ENCODE results near the gene NAT14.
A peak's percentile ranks its signal among the peaks of the same experiment; 100 is the strongest.
"Not testable (repeated sequence)": the region's sequence is repeated elsewhere in the genome, so short reads cannot be mapped to it uniquely, and the experiment has no call there.

The NAT14 gene

GRCh38 chr19:55504252-55504603 is 19.2 kb downstream of the NAT14 start:
- DNase-seq, result no peak

GRCh38 chr19:55504981-55505380 is 20.0 kb downstream of the NAT14 start:
- no peak for DNase-seq

DNA sequence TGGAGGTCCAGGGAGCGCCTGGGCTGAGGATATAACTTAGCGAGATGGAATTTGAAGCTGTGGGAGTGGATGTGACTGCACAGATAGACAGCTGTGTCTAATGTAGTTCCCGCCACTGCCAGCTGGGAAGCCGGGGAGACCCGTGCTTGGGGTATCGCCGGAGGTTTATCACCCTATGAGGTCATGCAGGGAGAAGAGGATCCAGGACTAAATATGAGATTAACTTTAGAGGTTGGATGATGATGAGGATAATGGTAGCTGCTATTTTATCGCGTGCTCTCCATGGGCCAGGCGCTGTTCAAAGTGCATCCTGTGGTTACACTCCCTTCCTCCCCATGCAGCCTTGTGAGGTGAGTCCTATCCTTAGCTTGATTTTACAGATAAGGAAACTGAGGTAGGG is 23.1 kb downstream of the NAT14 start:
- DNase-seq, result no peak

DNA sequence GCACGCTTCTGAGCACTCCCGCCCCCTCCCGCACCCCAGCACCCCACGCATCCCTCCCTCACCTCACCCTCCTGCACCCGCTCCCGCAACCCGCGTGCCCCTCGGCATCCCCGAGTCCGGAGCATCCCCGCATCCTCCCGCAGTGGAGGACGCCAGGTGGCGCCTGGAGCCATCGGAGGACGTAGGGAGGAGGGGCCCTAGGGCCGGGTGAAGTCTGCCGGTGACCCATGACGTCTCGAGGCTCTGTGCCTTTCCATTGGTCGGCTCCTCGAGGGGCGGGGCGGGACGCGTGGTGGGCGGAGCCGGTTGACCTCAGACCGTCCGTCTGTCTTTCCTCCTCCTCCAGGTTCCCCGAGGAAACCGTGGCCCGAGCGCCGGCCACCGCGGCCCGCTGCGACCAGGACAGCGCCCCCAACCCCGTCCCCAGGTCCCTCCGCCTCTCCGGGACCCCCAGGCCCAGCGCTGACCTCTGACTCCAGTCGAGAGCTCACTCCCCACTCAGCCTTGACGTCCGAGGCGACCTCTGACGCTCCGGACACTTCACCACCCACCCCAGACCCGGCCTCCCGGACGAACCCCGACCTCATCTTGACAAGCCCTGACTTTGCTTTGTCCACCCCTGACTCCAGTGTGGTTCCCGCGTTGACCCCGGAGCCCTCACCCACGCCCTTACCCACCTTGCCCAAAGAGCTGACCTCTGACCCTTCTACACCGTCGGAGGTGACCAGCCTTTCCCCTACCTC is 32.1 kb downstream of the NAT14 start:
- DNase-seq, result peak; percentile 96

GRCh38 chr19:55519451-55520311 is 34.7 kb downstream of the NAT14 start:
- DNase-seq, result no peak

- peak; percentile 46 for DNase-seq
Measured at GRCh38 chr19:55520691-55521292, 35.8 kb downstream of the NAT14 start.

- DNase-seq, result no peak
Measured at GRCh38 chr19:55525289-55526101, 40.5 kb downstream of the NAT14 start.

DNA sequence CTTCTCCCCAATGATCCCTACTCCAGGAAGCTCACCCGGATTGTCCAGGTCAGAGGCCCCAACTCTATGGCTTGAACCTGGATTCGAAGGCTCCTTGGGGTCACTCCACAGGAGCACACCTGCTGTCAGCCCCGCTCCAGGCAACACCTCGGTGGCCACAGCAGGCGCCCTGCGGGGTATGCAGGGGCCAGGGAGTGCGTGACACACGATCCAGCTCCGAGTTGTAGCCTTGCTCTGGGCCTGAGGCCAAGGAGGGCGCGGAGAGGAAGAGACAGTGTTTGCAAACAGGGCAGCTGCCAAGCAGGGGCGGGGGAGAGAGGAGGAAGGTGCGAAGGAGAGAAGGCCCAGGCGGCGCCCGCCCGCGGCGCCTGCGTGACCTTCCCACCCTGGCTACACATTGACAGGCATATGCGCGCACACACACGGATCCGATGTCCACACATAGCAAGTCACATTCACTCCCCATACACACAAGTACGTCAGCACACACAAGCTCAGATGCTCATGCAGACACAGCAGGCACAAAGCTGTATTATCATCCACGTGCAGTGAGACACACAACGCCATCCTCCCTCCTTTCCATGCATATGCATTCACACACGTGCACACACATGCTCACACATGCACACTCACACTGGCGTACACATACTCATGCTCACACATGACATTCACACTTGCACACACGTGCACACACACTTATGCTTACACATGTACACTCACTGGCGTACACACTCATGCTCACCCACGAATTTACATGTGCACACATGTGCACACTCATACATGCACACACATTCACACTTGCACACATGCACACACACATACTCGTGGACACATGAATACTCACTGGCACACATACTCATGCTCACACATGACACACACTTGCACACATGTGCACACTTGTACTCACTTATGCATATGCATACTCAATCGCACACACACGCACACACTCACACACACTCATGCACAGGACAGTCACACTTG is 41.5 kb downstream of the NAT14 start:
- peak; percentile 63 for DNase-seq

- no peak for DNase-seq
Measured at GRCh38 chr19:55527197-55528029, 42.4 kb downstream of the NAT14 start.

GRCh38 chr19:55528030-55528803 is 43.2 kb downstream of the NAT14 start:
- no peak for DNase-seq

GRCh38 chr19:55529636-55530234 is 44.7 kb downstream of the NAT14 start:
- no peak for DNase-seq

GRCh38 chr19:55530996-55531395 is 46.0 kb downstream of the NAT14 start:
- no peak for DNase-seq

DNA sequence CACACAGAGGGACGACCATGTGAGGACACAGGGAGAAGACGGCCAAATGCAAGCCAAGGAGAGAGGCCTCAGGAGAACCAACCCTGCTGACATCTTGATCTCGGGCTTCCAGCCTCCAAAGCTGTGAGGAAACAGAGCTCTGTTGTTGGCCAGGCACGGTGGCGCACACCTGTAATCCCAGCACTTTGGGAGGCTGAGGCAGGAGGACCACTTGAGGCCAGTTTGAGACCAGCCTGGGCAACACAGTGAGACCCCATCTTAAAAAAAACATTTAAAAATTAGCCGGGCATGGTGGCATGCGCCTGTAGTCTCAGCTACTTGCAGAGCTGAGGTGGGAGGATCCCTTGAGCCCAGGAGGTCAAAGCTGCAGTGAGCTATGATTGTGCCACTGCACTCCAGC is 49.3 kb downstream of the NAT14 start:
- not testable (repeated sequence) for DNase-seq

DNA sequence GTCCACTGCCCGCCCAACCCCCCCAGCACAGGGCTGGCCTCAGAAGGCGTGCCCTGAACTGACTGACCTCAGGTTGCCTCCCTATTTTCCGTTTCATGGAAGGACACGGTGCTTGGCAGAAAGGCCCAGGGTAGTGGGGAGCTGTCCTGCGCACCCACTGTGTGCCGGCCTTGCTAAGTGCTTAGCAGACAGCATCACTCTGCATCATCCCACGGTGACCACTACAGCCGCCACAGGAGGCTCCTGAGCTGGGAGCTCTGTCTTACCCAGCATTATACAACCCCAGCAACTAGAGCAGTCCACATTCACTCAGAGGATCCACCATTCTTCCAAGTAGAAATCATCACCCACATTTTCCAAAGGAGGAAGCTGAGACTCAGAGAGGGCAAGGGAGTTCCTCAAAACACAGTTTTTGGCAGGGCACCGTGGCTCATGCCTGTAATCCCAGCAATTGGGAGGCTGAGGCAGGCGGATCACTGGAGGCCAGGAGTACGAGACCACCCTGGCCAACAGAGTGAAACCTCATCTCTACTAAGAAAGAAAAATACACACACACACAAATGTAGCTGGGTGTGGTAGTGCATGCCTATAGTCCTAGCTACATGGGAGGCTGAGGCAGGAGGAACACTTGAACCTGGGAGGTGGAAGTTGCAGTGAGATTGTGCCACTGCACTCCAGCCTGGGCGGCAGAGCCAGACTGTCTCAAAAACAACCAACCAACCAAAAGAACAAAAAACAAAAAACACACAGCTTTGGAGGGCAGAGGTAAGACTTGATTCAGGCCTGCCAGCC is 50.4 kb downstream of the NAT14 start:
- DNase-seq, result no peak

DNA sequence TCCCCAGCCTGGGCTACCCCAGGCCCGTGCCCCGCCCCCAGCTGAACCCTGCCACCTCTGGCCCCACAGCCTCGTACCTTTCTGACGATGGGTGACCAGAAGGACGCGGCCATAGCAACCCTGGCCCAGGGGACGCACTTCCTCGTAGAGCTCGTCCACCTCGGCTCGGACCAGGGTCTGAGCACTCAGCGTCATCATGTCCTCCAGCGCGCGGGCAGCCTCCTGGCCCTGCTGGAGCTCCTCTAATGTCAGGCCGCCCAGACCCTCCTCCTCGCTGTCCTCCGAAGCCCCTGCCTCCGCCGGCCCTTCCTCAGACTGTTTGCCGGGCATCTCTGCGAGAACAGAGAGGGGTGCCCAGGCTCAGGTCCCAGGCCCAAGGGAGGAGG is 51.0 kb downstream of the NAT14 start:
- no peak for DNase-seq

GRCh38 chr19:55536366-55536765 is 51.4 kb downstream of the NAT14 start:
- DNase-seq, result no peak
